AG08395 (cell line): ENCODE data around the gene AFDN.

Source experiments
- DNase-seq: peaks from one replicate; pipeline ENCODE4 v3.0.0; 2012; ENCODE audit warnings: mixed read lengths, low spot score

Gene AFDN

DNA sequence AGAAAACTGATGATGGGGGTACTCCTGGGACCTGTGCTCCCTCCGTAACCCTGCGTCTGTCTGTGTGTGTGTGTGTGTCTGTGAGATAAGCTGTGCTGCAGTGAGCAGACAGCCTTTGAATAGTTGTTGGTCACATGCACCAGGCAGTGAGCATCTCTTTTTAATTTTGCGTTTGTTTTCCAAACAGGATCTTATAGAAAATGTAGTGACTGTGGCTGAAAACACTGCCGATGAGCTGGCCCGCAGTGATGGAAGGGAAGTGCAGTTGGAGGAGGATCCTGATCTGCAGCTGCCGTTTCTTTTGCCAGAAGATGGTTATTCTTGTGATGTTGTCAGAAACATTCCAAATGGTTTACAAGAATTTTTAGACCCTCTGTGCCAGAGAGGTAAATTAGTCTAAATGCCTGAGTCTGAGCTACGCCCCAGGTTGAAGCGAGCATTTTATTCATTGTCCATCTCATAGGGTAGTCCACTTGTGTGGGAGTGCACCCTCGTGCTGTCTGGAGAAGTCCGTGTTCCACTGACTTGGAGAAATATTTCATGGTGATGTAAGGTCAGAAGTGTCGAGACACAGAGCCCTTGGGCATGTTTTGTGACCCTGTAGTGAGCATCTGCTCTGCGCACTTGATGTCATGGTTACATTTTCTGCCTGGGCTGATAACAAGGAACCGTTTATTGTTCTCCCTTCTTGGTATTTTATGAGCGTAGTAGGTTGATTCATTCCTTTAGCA lies 92.0 kb downstream of the AFDN start:
- no peak for DNase-seq

- no peak for DNase-seq
Measured at GRCh38 chr6:167919349-167919748, 92.6 kb downstream of the AFDN start.

GRCh38 chr6:167920165-167920564 lies 93.5 kb downstream of the AFDN start:
- DNase-seq: no peak

GRCh38 chr6:167921831-167922230 lies 95.1 kb downstream of the AFDN start:
- DNase-seq: no peak

GRCh38 chr6:167925026-167925425 lies 98.3 kb downstream of the AFDN start:
- no peak for DNase-seq

- DNase-seq: no peak
Measured at GRCh38 chr6:167927246-167927645, 100.5 kb downstream of the AFDN start.

- no peak for DNase-seq
Measured at GRCh38 chr6:167928111-167928510, 101.4 kb downstream of the AFDN start.

DNA sequence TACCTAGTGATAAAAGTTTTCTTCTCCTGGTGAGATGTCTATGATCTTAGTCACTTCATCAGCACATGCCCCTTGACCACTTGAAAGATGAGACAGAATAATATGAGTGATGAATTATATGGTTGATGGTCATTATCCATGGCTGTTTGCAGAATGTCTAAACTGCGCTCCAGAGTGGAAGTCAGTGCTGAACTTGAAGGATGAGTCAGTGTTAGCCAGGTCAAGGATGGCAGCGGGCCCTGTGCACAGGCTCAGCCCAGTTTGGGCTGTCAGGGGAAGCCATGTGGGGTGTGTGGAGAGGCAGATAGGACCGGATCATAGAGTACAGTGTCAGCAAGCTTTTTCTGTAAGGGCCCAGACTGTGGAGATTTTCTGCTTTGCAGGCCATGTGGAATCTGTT lies 103.6 kb downstream of the AFDN start:
- peak; percentile 15 for DNase-seq

GRCh38 chr6:167932468-167933276 lies 106.0 kb downstream of the AFDN start:
- peak; percentile 46 for DNase-seq

GRCh38 chr6:167933290-167933689 lies 106.6 kb downstream of the AFDN start:
- DNase-seq: no peak

DNA sequence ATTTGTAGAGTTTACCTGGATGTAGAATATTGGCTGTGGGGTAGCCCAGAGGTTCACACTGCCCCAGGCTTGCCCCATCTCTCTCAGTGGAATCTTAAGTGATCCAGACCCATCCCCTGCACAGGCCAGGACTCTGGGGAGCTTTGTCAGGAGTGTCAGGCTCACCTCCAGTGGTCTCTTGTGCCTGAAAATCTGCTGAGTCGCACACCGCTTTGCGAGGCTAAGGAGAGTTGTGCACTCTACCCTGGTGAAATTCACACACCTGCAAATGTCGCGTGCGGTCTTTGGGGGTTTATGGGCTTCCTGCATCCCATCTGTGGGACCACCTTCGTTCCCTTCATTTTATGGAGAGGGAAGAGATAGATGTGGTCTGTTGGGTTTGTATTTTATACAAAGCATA lies 107.1 kb downstream of the AFDN start:
- no peak for DNase-seq

DNA sequence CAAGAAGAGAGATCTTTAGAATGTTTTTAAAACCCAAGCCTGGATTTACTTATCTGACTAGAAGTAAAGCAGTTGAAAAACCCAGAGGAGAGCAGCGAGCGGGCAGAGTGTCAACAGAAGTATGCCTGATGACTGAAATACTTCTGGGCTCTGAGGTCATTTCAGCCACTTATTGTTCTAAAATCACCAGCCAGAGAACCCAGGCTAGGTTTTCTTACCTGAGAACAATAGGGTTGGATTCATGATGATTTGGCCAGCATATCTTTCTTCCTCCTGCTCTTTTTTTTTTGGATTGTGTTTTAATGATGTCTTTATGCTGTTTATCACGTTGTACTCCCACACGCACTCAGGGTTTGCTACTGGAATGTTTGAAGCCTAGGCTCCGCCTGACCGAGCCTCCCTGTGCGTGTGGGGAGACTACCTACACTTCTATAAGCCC lies 107.7 kb downstream of the AFDN start:
- no peak for DNase-seq

GRCh38 chr6:167936051-167936450 lies 109.3 kb downstream of the AFDN start:
- DNase-seq: no peak

DNA sequence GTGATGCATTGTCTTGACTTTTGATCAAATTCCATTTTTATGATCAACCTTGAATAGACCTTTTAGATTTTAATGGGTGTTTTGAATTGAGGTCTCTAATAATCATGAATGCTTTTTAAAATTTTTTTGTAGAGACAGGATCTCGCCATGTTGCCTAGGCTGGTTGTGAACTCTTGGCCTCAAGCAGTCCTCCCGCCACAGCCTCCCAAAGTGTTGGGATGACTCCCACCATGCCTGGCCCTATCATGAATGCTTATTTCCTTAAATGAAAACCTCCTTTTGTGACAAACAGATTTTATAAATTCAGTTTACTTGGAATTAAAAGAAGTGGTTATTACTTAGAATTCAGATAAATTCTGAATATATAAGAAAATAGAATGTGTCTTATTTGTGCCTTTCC lies 110.6 kb downstream of the AFDN start:
- DNase-seq: no peak

DNA sequence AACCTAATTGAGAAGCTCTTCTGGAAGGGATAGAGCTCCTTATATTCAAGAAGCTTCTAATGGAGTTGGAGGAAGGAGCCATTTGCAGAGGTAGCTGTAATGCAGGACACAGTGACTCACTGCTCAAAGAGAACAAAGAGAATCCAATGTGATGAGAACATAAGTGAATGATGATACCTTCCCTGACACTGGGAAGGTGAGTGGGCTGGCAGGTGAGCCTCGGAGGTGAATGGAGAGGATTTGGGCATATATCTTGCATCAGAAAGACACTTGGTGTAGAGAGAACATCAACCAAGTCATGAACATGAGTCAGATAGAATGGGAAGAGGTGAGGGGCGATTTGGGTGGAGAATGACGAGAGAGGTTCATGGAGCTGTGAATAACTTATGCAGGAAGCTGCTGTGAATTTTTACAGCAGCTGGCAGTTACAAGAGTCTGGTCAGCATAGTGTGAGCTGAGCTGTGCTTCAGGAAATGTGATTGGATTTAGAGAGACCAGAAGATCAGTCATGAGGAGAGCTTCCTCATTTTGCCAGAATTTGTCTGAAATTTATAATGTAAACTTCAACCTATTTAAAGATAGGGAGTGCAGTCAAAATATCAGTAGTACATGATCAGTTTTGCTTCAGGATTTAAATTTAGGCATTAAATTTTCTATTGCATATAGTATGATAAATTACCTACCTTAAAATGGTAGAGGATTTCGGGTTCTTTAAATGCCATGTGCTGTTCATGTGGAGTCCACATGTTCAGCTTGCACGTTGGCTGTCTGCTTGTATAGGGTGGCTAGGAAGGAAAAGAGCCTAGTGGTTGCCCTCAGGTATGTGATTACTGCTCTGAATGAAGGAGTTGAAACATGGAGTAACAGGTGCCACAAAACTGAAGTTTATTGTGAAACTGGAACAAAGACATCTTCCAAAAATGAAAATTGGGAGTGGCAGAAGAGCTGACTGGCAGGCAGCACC lies 111.5 kb downstream of the AFDN start:
- DNase-seq: no peak

DNA sequence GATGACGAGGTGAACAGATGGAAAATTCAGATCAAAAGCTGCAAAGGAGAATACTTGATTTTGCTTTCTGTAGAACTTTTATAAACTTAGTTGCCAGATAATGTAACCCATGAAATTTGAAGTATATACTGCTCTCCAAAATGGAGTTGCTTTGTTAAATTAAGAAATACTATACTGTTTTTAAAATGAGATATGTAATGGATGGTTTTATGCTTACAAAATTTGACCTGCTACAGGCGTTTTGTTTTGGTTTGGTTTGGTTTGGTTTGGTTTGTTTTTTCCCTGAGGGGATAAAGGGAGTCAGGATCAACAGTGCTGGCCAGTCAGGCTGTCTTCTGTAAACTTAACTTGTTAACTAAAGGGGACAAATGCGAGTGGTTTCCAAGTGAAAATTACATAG lies 115.1 kb downstream of the AFDN start:
- no peak for DNase-seq

- DNase-seq: no peak
Measured at GRCh38 chr6:167944130-167944529, 117.4 kb downstream of the AFDN start.

- DNase-seq: no peak
Measured at GRCh38 chr6:167946007-167946406, 119.3 kb downstream of the AFDN start.

DNA sequence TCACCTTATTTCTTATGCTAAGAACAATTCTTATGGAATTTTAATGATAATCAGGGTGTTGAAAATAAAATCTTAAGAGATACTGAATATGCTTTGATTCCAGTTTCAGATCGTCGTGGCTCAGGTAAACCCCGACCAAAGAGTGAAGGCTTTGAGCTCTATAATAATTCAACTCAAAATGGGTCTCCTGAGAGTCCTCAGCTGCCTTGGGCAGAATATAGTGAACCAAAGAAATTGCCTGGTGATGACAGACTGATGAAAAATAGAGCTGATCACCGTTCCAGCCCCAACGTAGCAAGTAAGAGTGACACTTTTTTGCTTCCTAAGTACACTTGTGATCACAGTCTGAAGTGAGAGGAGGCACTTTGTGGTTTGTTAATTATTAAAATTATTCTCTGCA lies 119.9 kb downstream of the AFDN start:
- DNase-seq: no peak

DNA sequence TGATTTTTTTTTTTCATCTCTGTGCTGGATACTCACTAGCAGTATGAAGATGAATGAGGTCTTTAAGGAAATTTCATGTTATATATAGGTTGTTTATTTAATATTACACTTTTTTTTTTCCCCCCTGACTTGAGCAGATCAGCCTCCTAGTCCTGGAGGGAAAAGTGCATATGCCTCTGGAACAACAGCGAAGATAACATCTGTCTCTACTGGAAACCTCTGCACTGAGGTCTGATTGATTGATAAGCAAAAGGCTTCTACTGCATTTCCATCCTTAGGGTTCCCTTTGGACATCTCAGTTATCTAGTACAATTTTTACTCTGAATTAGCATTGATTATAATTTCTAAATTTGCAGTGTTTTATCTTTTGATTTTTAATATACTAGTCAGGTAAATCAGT lies 121.0 kb downstream of the AFDN start:
- DNase-seq: no peak

- no peak for DNase-seq
Measured at GRCh38 chr6:167948716-167949115, 122.0 kb downstream of the AFDN start.

GRCh38 chr6:167949121-167949684 lies 122.5 kb downstream of the AFDN start:
- DNase-seq: no peak
